Measurements from ENCODE around the gene PRDM16.

DNA sequence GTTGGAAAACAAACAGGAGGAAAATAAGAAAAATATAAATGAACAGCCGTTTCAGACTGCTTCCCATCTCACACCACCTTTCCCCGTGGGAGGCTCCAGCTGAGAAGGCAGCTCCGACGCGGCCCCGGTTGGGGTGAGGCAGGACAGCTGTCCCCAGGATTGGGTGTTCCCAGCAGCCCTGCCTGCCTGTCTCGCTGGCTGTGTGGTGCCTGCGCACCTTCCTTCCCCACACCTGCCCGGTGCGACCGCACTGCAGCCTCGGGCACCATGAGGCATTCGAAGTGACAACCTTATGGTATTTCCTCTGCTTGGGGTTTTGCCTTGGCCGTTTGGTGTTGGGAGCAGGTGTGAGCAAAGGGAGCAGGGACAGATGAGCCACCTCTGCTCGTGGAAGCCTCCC lies 161.6 kb downstream of the PRDM16 start:
- TF ChIP-seq, protein P1, sequence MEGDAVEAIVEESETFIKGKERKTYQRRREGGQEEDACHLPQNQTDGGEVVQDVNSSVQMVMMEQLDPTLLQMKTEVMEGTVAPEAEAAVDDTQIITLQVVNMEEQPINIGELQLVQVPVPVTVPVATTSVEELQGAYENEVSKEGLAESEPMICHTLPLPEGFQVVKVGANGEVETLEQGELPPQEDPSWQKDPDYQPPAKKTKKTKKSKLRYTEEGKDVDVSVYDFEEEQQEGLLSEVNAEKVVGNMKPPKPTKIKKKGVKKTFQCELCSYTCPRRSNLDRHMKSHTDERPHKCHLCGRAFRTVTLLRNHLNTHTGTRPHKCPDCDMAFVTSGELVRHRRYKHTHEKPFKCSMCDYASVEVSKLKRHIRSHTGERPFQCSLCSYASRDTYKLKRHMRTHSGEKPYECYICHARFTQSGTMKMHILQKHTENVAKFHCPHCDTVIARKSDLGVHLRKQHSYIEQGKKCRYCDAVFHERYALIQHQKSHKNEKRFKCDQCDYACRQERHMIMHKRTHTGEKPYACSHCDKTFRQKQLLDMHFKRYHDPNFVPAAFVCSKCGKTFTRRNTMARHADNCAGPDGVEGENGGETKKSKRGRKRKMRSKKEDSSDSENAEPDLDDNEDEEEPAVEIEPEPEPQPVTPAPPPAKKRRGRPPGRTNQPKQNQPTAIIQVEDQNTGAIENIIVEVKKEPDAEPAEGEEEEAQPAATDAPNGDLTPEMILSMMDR (IDR thresholded peaks at IDR 0.05) = no peak
- TF ChIP-seq POLR2A (IDR thresholded peaks at IDR 0.05) = no peak
